Measurements from ENCODE around the gene ANKUB1. TPM values are rescaled to one million over a fixed set of nuclear protein-coding genes. Genes with fewer than 3 reads are reported as not detected.

Gene ANKUB1
- total and polyA plus RNA-seq, 12 donors = not detected

DNA sequence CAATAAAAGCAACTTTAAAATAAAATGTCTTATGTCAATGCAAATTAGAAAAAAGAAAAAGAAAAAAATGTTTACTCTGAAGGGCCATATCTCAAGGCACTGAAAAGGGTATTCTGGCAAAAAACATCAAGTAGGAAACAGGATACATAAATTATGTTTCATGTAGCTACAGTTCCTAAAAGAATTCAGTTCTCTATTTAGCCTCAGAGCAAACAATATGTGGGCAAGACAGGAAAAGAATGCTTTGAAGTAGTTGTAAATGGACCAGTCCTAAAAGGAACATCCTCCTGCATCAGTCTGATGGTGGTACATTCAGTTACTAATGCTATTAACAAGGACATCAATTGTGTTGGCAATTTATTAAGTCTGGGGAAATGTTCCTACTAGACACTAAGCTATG, 48.2 kb downstream of the ANKUB1 start:
- peaks cover 3 to 60% of the 10 kb centered on the region in 2 donors for H3K36me3 ChIP-seq (replicated peaks in 1 of 2)

DNA sequence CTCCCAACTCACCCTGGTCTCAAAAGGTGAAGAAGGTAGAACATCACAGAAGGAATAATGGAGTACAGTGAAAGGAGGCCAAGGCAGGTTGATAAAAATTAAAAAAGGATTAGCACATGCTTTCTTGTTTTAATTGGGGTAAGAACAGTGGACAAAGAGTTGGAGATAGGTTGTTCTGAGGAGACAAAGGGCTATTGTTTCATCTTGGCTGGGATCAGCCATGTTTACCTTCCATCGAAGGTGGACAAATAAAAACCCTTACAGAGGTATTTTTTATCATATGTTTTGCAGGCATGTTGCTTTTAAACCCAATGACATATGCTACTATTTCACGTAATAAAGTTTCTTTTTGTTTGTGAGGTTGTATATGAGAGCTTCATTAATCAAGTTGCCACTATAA, 53.0 kb downstream of the ANKUB1 start:
- H3K4me1 ChIP-seq (replicated peaks in 1 of 2) = no peaks in the 10 kb centered on the region
- no peaks in the 10 kb centered on the region for H3K27me3 ChIP-seq
- intact Hi-C loops (cut with DNase I) = no loop called here
- H3K9me3 ChIP-seq (replicated peaks in 1 of 3) = no peaks in the 10 kb centered on the region
- TF ChIP-seq, protein P1, sequence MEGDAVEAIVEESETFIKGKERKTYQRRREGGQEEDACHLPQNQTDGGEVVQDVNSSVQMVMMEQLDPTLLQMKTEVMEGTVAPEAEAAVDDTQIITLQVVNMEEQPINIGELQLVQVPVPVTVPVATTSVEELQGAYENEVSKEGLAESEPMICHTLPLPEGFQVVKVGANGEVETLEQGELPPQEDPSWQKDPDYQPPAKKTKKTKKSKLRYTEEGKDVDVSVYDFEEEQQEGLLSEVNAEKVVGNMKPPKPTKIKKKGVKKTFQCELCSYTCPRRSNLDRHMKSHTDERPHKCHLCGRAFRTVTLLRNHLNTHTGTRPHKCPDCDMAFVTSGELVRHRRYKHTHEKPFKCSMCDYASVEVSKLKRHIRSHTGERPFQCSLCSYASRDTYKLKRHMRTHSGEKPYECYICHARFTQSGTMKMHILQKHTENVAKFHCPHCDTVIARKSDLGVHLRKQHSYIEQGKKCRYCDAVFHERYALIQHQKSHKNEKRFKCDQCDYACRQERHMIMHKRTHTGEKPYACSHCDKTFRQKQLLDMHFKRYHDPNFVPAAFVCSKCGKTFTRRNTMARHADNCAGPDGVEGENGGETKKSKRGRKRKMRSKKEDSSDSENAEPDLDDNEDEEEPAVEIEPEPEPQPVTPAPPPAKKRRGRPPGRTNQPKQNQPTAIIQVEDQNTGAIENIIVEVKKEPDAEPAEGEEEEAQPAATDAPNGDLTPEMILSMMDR (IDR thresholded peaks at IDR 0.05) = no peak
- no peak for TF ChIP-seq POLR2A (IDR thresholded peaks at IDR 0.05)
- H3K27ac ChIP-seq = no peak overlapping the region
- 89 to 95% (median 93%) methylated on average over 2 of the region's 2 CpGs for WGBS, 4 donors
- H3K36me3 ChIP-seq (replicated peaks in 1 of 2) = peaks cover 3 to 33% of the 10 kb centered on the region in 2 donors
- no peak overlapping the region for H3K4me3 ChIP-seq
- no peak for DNase-seq

More for the DNA sequence above, 48.2 kb downstream of the ANKUB1 start:
- Histone ChIP-seq H3K27me3 (no peaks in the 10 kb centered on the region), H3K27ac (no peak overlapping the region), H3K4me3 (no peak overlapping the region), H3K9me3 (replicated peaks in 1 of 3) (no peaks in the 10 kb centered on the region), H3K4me1 (replicated peaks in 1 of 2) (no peaks in the 10 kb centered on the region)
- intact Hi-C loops (cut with DNase I) = no loop called here
- no peak for DNase-seq
- TF ChIP-seq, protein P1 (IDR thresholded peaks at IDR 0.05) = no peak
- no peak for TF ChIP-seq POLR2A (IDR thresholded peaks at IDR 0.05)

DNA sequence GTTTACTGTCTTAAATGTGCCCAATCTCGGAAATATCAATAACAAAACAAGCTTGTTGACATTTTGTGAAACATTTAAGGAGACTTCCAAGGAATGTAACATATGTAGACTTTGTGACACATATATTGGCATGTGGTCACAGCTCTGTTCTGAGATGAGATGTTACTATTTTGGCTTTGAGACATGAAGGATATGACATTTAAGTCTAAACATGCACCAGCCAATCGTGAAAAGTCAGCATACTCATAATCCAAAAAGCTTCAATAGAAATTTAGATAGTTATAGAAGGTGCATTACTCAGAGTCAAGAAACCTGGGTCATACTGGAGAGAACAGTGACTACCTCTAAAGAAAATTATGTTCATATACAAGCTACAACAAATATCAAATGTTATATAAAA, 53.5 kb downstream of the ANKUB1 start:
- Histone ChIP-seq H3K9me3 (replicated peaks in 1 of 3) (no peaks in the 10 kb centered on the region), H3K4me1 (replicated peaks in 1 of 2) (no peaks in the 10 kb centered on the region), H3K27ac (no peak overlapping the region), H3K4me3 (no peak overlapping the region), H3K27me3 (no peaks in the 10 kb centered on the region), H3K36me3 (replicated peaks in 1 of 2) (peaks cover 3 to 33% of the 10 kb centered on the region in 2 donors)
- no peak for DNase-seq
- no peak for TF ChIP-seq POLR2A (IDR thresholded peaks at IDR 0.05)
- TF ChIP-seq, protein P1 (IDR thresholded peaks at IDR 0.05) = no peak
- WGBS, 4 donors = 74 to 100% (median 82%) methylated on average over 2 of the region's 2 CpGs
- intact Hi-C loops (cut with DNase I) = no loop called here

DNA sequence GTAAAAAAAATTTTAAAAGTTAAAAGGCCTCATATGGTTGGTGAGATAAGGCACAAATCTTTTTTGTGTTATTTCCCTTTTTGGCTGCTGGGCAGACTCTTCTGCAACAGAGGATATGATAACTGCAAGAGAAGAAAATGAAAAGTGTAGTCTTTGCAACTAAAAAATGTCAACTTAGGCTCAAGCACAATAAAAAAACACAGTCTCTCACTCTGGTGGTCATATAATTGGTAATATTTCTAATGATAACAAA, 55.5 kb downstream of the ANKUB1 start:
- TF ChIP-seq POLR2A (IDR thresholded peaks at IDR 0.05) = no peak
- TF ChIP-seq, protein P1 (IDR thresholded peaks at IDR 0.05) = no peak
- Histone ChIP-seq H3K27ac (no peak overlapping the region), H3K9me3 (replicated peaks in 1 of 3) (no peaks in the 10 kb centered on the region), H3K36me3 (replicated peaks in 1 of 2) (peaks cover 0 to 27% of the 10 kb centered on the region in 2 donors), H3K27me3 (no peaks in the 10 kb centered on the region), H3K4me3 (no peak overlapping the region), H3K4me1 (replicated peaks in 1 of 2) (no peaks in the 10 kb centered on the region)
- DNase-seq = no peak
- intact Hi-C loops (cut with DNase I) = no loop called here
